Thyroid gland (tissue), 4 donors: Measurements from ENCODE around the gene FGF18. TPM values are rescaled to one million over a fixed set of nuclear protein-coding genes. Genes with fewer than 3 reads are reported as not detected.
"Not testable (repeated sequence)": the region's sequence is repeated elsewhere in the genome, so short reads cannot be mapped to it uniquely, and the experiment has no call there.

Source experiments
- DNase-seq, 2 donors: peaks; one replicate each; pipeline ENCODE4 v3.0.0-alpha.2; 2019
- H3K27ac ChIP-seq, 3 donors: fragments of 200-600 bp; sonication (generic); 1 replicate in 2 of 3; 2 replicates in 1 of 3; pipeline ENCODE4 v1.5.1; 2016 to 2019; ENCODE audit warnings: mild to moderate bottlenecking in 1 of 3, moderate library complexity in 1 of 3
- H3K27me3 ChIP-seq: fragments of 200-600 bp; sonication (generic); one replicate; pipeline ENCODE4 v1.5.1; 2019
- H3K36me3 ChIP-seq, 2 donors: fragments of 200-600 bp; sonication (generic); one replicate each; pipeline ENCODE4 v1.5.1; 2016 to 2019
- H3K4me1 ChIP-seq, 2 donors: fragments of 200-600 bp; sonication (generic); one replicate each; pipeline ENCODE4 v1.5.1; 2017 to 2019
- H3K4me3 ChIP-seq, 3 donors: fragments of 200-600 bp; sonication (generic); replicated peaks in 1 of 3; 1 replicate in 2 of 3; 2 replicates in 1 of 3; pipeline ENCODE4 v1.5.1; 2016; ENCODE audit warnings: mild to moderate bottlenecking in 1 of 3
- H3K9me3 ChIP-seq: fragments of 200-600 bp; sonication (generic); one replicate; pipeline ENCODE4 v1.5.1; 2017
- CTCF ChIP-seq, 6 experiments: fragments of 200-600 bp in 3 of 6; fragments of 450-650 bp in 3 of 6; sonication (generic) in 3 of 6; IDR thresholded peaks; one replicate each; pipeline ENCODE4 v1.5.1; 2016 to 2019; ENCODE audit warnings: antibody characterized with exemption in 6 of 6, mild to moderate bottlenecking in 2 of 6, inconsistent platforms in 1 of 6, moderate library complexity in 1 of 6
- POLR2A ChIP-seq, 2 donors: fragments of 450-650 bp; IDR thresholded peaks; one replicate each; pipeline ENCODE4 v1.6.1; 2017; ENCODE audit warnings: antibody characterized with exemption in 2 of 2, mild to moderate bottlenecking in 2 of 2, moderate library complexity in 1 of 2
- WGBS, 2 donors: methylation state at CpG; one replicate each; pipeline ENCODE4 v1.1.5; 2017; 5-methylcytosine and 5-hydroxymethylcytosine counted together
- intact Hi-C: fragments of 100-400 bp; cut with DNase I; formaldehyde crosslinking; loops from one replicate; pipeline ENCODE4 v1.15.1; 2023
- total RNA-seq, 4 donors: library from RNA; depleted of rRNA; stranded (reverse); fragments of >200 nt; gene quantifications; one replicate each; pipeline ENCODE4 v1.2.3, GENCODE V29; 2016

Gene FGF18
- total RNA-seq, 4 donors from 2014 or later, result 0.67 to 1.4 (median 1.0) TPM; not detected in 1

GRCh38 chr5:171388816-171389168, 30.7 kb upstream of the FGF18 start:
- intact Hi-C loops, result no loop called here
- no peaks in the 10 kb centered on the region for H3K9me3 ChIP-seq
- TF ChIP-seq CTCF (IDR thresholded peaks at IDR 0.05) (no peak), POLR2A (IDR thresholded peaks at IDR 0.05) (no peak)
- H3K27me3 ChIP-seq, result no peaks in the 10 kb centered on the region
- DNase-seq, result no peak
- 3 to 5% methylated on average over 14 of the region's 14 CpGs for WGBS, 2 donors
- peaks cover 15 to 26% of the 10 kb centered on the region in 2 donors for H3K4me1 ChIP-seq
- peak overlapping the region in 1 of 3 donors; percentile 82 for H3K27ac ChIP-seq
- peak overlapping the region; percentile 68 to 82 (median 76) for H3K4me3 ChIP-seq
- H3K36me3 ChIP-seq, result peaks cover 12 to 19% of the 10 kb centered on the region in 2 donors

GRCh38 chr5:171390883-171391677, 28.4 kb upstream of the FGF18 start:
- peaks cover 35 to 40% of the 10 kb centered on the region in 2 donors for H3K36me3 ChIP-seq
- H3K27me3 ChIP-seq, result no peaks in the 10 kb centered on the region
- no peak for DNase-seq
- H3K4me1 ChIP-seq, result peaks cover 15 to 26% of the 10 kb centered on the region in 2 donors
- intact Hi-C loops, result no loop called here
- no peak overlapping the region for H3K4me3 ChIP-seq
- H3K27ac ChIP-seq, result no peak overlapping the region
- 73 to 75% methylated on average over 8 of the region's 8 CpGs for WGBS, 2 donors
- TF ChIP-seq CTCF (IDR thresholded peaks at IDR 0.05) (no peak), POLR2A (IDR thresholded peaks at IDR 0.05) (no peak)
- no peaks in the 10 kb centered on the region for H3K9me3 ChIP-seq

- Histone ChIP-seq H3K27me3 (no peaks in the 10 kb centered on the region), H3K36me3 (peaks cover 42 to 50% of the 10 kb centered on the region in 2 donors)
- WGBS, 2 donors, result 89 to 91% methylated on average over 14 of the region's 14 CpGs
Measured at GRCh38 chr5:171391996-171392577, 27.4 kb upstream of the FGF18 start.

GRCh38 chr5:171392585-171393159, 26.8 kb upstream of the FGF18 start:
- 89 to 95% methylated on average over 4 of the region's 4 CpGs for WGBS, 2 donors
- TF ChIP-seq CTCF (IDR thresholded peaks at IDR 0.05), result no peak
- Histone ChIP-seq H3K9me3 (no peaks in the 10 kb centered on the region), H3K27ac (no peak overlapping the region), H3K4me3 (no peak overlapping the region), H3K4me1 (peaks cover 15 to 26% of the 10 kb centered on the region in 2 donors), H3K27me3 (no peaks in the 10 kb centered on the region), H3K36me3 (peaks cover 45 to 50% of the 10 kb centered on the region in 2 donors)
- DNase-seq, result no peak
- intact Hi-C loops, result no loop called here

More at GRCh38 chr5:171391996-171392577, 27.4 kb upstream of the FGF18 start:
- Histone ChIP-seq H3K4me3 (no peak overlapping the region), H3K27ac (no peak overlapping the region), H3K4me1 (peaks cover 15 to 26% of the 10 kb centered on the region in 2 donors), H3K9me3 (no peaks in the 10 kb centered on the region)
- intact Hi-C loops, result no loop called here
- no peak for DNase-seq
- TF ChIP-seq CTCF (IDR thresholded peaks at IDR 0.05), result no peak
- TF ChIP-seq POLR2A (IDR thresholded peaks at IDR 0.05), result no peak

GRCh38 chr5:171395042-171395441, 24.4 kb upstream of the FGF18 start:
- WGBS, 2 donors, result 91 to 92% methylated on average over 7 of the region's 7 CpGs
- Histone ChIP-seq H3K4me1 (peaks cover 9 to 10% of the 10 kb centered on the region in 2 donors), H3K4me3 (no peak overlapping the region), H3K9me3 (no peaks in the 10 kb centered on the region), H3K27ac (no peak overlapping the region), H3K36me3 (peaks cover 49 to 71% of the 10 kb centered on the region in 2 donors), H3K27me3 (no peaks in the 10 kb centered on the region)
- intact Hi-C loops, result no loop called here
- no peak for TF ChIP-seq CTCF (IDR thresholded peaks at IDR 0.05)
- TF ChIP-seq POLR2A (IDR thresholded peaks at IDR 0.05), result no peak
- DNase-seq, result no peak

- peaks cover 62 to 86% of the 10 kb centered on the region in 2 donors for H3K36me3 ChIP-seq
- H3K4me1 ChIP-seq, H3K4me3 ChIP-seq, H3K27me3 ChIP-seq, H3K27ac ChIP-seq, intact Hi-C loops, H3K9me3 ChIP-seq, DNase-seq: not testable (repeated sequence)
- 88% methylated on average over 11 of the region's 11 CpGs for WGBS, 2 donors
Measured at GRCh38 chr5:171396583-171396982, 22.9 kb upstream of the FGF18 start.
